Neural cell (in vitro differentiated cells): ENCODE measurements around the gene MRGPRD.

ENCODE experiments used
- CTCF ChIP-seq: fragments of 450-650 bp; IDR thresholded peaks from 2 replicates; pipeline ENCODE4 v1.5.1; 2014; ENCODE audit warnings: antibody characterized with exemption, mild to moderate bottlenecking, moderate library complexity; ENCODE audit not compliant: poor library complexity, severe bottlenecking
- EP300 ChIP-seq: fragments of 450-650 bp; conservative IDR thresholded peaks from 2 replicates; pipeline ENCODE4 v1.6.1; 2014; ENCODE audit warnings: antibody characterized with exemption, mild to moderate bottlenecking, moderate library complexity; ENCODE audit not compliant: poor library complexity, severe bottlenecking
- REST ChIP-seq: IDR thresholded peaks from 2 replicates; pipeline ENCODE4 v1.6.1; 2012; ENCODE audit warnings: borderline replicate concordance
- TAF1 ChIP-seq: IDR thresholded peaks from 2 replicates; pipeline ENCODE4 v1.6.1; 2012; ENCODE audit warnings: low read depth

- TF ChIP-seq CTCF (no peak), REST (no peak), TAF1 (no peak), EP300 (no peak)
Observed at GRCh38 chr11:68992743-68993255, 12.0 kb upstream of the MRGPRD start.
